GM19328 (cell line): ENCODE measurements around the gene SEC11A.
"Not testable (repeated sequence)": the region's sequence is repeated elsewhere in the genome, so short reads cannot be mapped to it uniquely, and the experiment has no call there.

Source experiments
- ATAC-seq: cut with Tn5 transposase; IDR thresholded peaks from one replicate; pipeline ENCODE4 v1.9.1; 2021; ENCODE audit warnings: mild to moderate bottlenecking, moderate library complexity; ENCODE audit not compliant: unreplicated experiment

The SEC11A gene

DNA sequence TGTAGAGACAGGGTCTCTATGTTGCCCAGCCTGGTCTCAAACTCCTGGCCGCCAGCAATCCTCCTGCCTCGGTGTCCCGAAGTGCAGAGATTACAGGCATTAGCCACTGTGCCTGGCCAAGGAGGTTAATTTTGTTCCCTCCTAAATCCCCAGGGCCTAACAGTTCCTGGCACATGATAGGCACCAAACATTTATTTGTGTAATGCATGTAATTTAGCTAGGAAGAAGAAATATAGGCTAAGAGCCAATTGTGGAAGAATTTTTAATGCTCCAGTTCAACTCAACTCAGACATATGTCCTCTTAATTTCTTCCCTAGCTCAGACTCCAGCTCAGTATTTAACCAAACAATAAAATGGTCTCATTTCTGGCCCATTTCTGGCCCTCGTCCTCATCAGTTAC lies 24.8 kb upstream of the SEC11A start:
- ATAC-seq, result no peak

DNA sequence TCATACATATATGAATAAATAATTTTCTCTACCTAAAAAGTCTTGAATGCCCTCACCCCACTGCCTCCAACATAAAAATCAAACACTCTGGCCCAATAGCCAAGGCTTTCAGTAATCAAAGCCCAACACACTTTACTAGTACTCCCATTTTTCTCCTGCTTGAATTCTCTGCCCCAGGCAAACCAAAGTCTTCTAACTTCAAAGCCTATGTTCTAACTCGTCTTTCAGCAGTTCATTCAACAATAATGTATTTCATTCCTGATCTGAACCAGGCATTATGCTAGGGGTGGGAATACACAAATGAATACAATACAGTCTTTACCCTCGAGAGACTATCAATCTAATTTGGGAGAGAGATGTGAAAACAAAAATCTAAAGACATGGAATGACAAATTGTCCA lies 21.1 kb upstream of the SEC11A start:
- ATAC-seq, result no peak

GRCh38 chr15:84736375-84736774 lies 20.4 kb upstream of the SEC11A start:
- no peak for ATAC-seq

DNA sequence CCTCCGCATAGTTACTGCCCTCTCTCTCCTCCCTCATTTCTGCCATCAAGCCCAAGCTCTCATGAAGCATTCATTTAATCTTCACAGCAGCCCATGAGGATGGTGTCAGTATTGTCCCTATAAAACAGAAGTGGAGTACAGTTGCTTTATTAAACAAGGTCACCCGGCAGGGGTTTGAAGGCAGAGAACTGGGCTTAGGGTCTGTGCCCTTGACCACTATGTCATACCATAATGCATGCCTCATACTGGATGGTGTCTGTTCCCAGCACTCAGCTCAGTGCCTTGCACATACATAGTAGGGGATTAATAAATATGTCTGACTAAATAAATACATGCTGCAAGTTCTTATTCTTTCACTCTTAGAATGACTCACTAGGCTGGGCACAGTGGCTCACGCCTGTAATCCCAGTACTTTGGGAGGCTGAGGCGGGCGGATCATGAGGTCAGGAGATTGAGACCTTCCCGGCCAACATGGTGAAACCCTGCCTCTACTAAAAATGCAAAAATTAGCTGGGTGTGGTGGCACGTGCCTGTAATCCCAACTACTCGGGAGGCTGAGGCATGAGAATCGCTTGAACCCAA lies 19.6 kb upstream of the SEC11A start:
- ATAC-seq, result not testable (repeated sequence)

- no peak for ATAC-seq
Observed at GRCh38 chr15:84734794-84735479, 19.0 kb upstream of the SEC11A start.

- ATAC-seq, result no peak
Observed at GRCh38 chr15:84731774-84732173, 15.8 kb upstream of the SEC11A start.

DNA sequence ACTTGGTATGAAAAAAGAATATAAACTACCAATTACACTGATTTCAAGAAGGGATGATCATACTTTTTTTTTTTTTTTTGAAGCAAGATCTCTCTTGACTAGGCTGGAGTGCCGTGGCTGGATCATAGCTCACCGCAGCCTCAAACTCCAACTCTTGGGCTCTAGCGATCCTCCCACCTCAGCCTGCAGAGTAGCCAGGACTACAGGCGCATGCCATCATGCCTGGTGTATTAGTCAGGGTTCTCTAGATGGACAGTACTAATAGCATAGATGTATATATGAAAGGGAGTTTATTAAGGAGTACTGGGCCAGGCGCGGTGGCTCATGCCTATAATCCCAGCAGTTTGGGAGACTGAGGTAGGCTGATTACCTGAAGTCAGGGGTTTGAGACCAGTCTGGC lies 11.5 kb upstream of the SEC11A start:
- ATAC-seq, result no peak

DNA sequence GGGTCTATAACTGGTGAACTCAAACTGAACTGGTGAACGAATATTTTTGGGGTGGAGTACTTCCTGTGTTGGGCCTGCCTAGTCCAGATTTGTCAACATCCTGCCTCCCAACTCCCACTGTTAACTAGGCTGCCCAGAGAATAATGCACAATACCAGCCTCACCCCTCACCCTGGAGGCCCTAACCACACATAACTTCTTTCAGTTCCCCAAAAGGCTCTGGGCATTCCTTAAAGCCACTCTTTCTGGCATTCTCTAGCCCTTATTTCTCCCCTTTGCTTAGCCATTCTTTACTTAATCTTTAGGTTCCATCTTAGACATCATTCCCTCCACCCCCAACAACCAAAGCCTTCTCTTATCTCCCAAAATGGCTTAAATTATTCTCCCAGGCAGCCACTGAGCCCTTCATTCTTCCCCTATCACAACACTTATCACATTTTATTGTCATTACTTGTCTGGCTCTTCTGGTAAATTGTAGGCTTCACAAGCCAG lies 9.1 kb upstream of the SEC11A start:
- no peak for ATAC-seq

DNA sequence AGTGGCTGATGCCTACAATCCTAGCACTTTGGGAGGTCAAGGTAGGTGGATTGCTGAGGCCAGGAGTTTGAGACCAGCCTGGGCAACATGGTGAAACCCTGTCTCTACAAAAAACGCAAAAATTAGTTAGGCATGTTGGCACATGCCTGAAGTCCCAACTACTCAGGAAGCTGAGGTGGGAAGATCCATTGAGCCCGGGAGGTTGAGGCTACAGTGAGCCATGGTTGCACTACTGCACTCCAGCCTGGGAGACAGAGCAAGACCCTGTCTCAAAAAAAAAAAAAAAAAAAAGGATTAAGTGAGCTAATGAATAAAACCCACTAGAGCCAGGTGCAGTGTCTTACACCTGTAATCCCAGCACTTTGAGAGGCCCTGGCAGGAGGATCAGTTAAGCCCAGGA lies 6.7 kb upstream of the SEC11A start:
- ATAC-seq, result no peak

- no peak for ATAC-seq
Observed at GRCh38 chr15:84721371-84721770, 5.4 kb upstream of the SEC11A start.

GRCh38 chr15:84715441-84716035 lies 401 bp downstream of the SEC11A start:
- ATAC-seq, result no peak

DNA sequence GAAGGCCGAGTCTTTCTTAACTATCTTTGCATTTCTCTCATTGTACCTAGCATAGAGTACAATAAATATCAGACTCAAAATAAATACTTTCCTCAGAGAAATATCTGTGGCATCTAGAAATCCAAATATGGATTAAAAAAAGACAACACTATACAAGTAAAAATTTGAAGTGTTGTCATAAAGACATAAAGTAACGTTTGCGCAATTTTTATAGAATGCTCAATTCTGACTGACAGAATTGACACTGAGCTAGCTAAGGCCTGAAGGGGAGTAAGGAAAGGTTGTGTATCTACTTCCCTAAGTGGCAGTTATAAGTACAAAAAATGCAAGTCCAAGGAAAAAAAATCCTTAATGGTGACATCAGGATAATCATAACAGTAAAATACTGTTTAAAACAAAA lies 1.1 kb downstream of the SEC11A start:
- ATAC-seq, result no peak

GRCh38 chr15:84714372-84714771 lies 1.6 kb downstream of the SEC11A start:
- ATAC-seq, result no peak

- ATAC-seq, result no peak
Observed at GRCh38 chr15:84703808-84704207, 12.1 kb downstream of the SEC11A start.

- ATAC-seq, result no peak
Observed at GRCh38 chr15:84702961-84703482, 12.9 kb downstream of the SEC11A start.

DNA sequence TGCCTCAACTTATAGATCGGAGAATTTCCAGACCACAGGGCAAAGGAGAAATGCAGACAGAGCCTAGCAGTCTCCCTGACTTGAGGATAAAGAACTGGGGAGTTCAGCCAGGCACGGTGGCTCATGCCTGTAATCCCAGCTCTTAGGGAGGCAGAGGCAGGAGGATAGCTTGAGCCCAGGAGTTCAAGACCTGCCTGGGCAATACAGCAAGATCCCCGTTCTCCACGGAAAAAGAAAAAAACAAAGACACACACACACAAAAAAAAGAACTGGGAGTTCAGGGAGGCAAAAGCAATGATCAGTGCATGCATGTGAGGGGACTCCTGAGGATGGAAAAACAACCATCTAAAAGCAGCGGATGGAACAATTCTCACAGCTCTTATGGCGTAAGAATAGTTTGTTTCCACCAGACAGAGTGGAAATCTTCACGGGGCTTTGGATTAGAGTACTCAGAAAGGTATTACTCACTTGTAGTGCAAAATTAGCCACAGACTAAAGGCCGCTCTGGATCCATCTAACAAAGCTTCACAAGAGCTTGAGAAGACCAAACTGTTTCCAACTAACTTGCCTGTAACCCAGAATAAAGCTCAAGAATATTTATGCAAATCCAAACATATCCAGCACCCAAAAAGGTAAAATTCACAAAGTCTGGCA lies 16.3 kb downstream of the SEC11A start:
- no peak for ATAC-seq

GRCh38 chr15:84697236-84697990 lies 18.5 kb downstream of the SEC11A start:
- ATAC-seq, result no peak

GRCh38 chr15:84696757-84697156 lies 19.2 kb downstream of the SEC11A start:
- no peak for ATAC-seq

- ATAC-seq, result no peak
Observed at GRCh38 chr15:84690342-84690741, 25.6 kb downstream of the SEC11A start.

GRCh38 chr15:84689858-84690257 lies 26.1 kb downstream of the SEC11A start:
- ATAC-seq, result no peak

DNA sequence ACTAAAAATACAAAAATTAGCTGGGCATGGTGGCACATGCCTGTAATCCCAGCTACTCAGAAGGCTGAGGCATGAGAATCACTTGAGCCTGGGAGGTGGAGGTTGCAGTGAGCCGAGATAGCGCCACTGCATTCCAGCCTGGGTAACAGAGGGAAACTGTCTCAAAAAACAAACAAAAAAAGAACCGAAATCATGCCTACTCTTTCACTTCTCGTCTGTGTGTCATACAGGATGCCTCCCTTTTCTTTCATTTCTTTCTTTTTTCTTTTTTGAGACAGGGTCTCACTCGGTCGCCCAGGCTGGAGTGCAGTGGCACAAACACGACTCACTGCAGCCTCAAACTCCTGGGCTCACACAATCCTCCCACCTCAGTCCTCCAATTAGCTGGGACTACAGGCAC lies 29.5 kb downstream of the SEC11A start:
- ATAC-seq, result not testable (repeated sequence)
